SU-DHL-6 (cell line): Measurements from ENCODE around the gene EPC1.

Experiments
- EZH2phosphoT487 ChIP-seq: fragments of 200-600 bp; sonication (generic), shearing (Covaris generic); conservative IDR thresholded peaks from 2 replicates; pipeline ENCODE4 v1.6.1; 2018; ENCODE audit warnings: mild to moderate bottlenecking, antibody characterized with exemption, low read length, moderate library complexity, mixed read lengths
- TF ChIP-seq, protein P1 (sequence below): fragments of 200-600 bp; sonication (generic); IDR thresholded peaks from one replicate; pipeline ENCODE4 v1.5.1; 2017; ENCODE audit warnings: antibody characterized with exemption, mild to moderate bottlenecking, low read length, moderate library complexity; ENCODE audit not compliant: insufficient read depth, poor library complexity, severe bottlenecking

DNA sequence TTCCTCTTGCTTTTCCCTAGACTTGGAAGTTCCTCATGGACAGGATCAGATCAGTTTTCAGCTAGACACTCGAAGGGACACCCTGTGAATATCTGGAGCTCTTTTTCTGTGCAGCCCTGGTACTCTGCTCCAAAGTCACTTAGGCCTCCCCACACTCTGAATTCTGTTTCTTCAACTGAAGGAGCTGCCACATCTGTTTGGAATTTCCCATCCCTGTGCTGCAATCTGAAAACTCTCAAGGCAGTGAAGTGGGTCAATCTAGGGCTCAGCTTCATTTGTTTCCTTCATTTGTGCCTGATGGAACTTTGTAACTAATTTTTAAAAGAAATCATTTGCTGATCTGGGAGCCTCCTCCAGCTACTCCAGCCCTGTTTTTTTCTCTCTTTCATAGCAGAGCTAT, 9.6 kb downstream of the EPC1 start:
- TF ChIP-seq, protein P1, sequence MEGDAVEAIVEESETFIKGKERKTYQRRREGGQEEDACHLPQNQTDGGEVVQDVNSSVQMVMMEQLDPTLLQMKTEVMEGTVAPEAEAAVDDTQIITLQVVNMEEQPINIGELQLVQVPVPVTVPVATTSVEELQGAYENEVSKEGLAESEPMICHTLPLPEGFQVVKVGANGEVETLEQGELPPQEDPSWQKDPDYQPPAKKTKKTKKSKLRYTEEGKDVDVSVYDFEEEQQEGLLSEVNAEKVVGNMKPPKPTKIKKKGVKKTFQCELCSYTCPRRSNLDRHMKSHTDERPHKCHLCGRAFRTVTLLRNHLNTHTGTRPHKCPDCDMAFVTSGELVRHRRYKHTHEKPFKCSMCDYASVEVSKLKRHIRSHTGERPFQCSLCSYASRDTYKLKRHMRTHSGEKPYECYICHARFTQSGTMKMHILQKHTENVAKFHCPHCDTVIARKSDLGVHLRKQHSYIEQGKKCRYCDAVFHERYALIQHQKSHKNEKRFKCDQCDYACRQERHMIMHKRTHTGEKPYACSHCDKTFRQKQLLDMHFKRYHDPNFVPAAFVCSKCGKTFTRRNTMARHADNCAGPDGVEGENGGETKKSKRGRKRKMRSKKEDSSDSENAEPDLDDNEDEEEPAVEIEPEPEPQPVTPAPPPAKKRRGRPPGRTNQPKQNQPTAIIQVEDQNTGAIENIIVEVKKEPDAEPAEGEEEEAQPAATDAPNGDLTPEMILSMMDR, result no peak
- TF ChIP-seq EZH2phosphoT487, result no peak
